ENCODE data around the gene FKBP5.
"Not testable (repeated sequence)": the region's sequence is repeated elsewhere in the genome, so short reads cannot be mapped to it uniquely, and the experiment has no call there.

FKBP5 gene

GRCh38 chr6:35539223-35539622, 149.5 kb downstream of the FKBP5 start:
- no peak for DNase-seq (ENCODE audit: low spot score)

- DNase-seq (ENCODE audit: low spot score) = not testable (repeated sequence)
These were observed 152.9 kb downstream of the FKBP5 start for GRCh38 chr6:35535847-35536246.

GRCh38 chr6:35534407-35535170, 154.1 kb downstream of the FKBP5 start:
- DNase-seq (ENCODE audit: low spot score) = no peak

- no peak for DNase-seq (ENCODE audit: low spot score)
These were observed 154.7 kb downstream of the FKBP5 start for GRCh38 chr6:35533981-35534380.

- no peak for DNase-seq (ENCODE audit: low spot score)
These were observed 156.6 kb downstream of the FKBP5 start for GRCh38 chr6:35532126-35532525.

GRCh38 chr6:35524380-35525020, 164.2 kb downstream of the FKBP5 start:
- no peak for DNase-seq (ENCODE audit: low spot score)
